GM06990 (cell line): ENCODE results near the gene FHIT.

Experiments used
- DNase-seq: peaks from one replicate; pipeline ENCODE4 v3.0.0-alpha.2; 2011; ENCODE audit not compliant: insufficient read length; ENCODE audit errors: extremely low read depth
- H3K27me3 ChIP-seq: replicated peaks from 2 replicates; pipeline ENCODE4 v1.6.0; 2011; ENCODE audit warnings: low read length; ENCODE audit not compliant: control insufficient read depth, insufficient read depth
- H3K36me3 ChIP-seq: 2 replicates; pipeline ENCODE4 v1.5.1; 2011; ENCODE audit warnings: low read length; ENCODE audit not compliant: control insufficient read depth, insufficient read depth
- H3K4me3 ChIP-seq: replicated peaks from 2 replicates; pipeline ENCODE4 v1.5.1; 2011; ENCODE audit warnings: low read depth, mild to moderate bottlenecking, control low read depth, low read length
- CTCF ChIP-seq: IDR thresholded peaks from 2 replicates; pipeline ENCODE4 v1.5.1; 2011; ENCODE audit warnings: low read length, control low read depth, mild to moderate bottlenecking, inconsistent platforms; ENCODE audit not compliant: insufficient read depth, poor library complexity, severe bottlenecking

Gene FHIT

GRCh38 chr3:60120245-60120644, 1131.0 kb downstream of the FHIT start:
- no peak overlapping the region for H3K4me3 ChIP-seq
- H3K36me3 ChIP-seq, result no peaks in the 10 kb centered on the region
- TF ChIP-seq CTCF, result no peak
- no peak for DNase-seq
- no peaks in the 10 kb centered on the region for H3K27me3 ChIP-seq

- H3K27me3 ChIP-seq, result no peaks in the 10 kb centered on the region
- no peak for TF ChIP-seq CTCF
- no peaks in the 10 kb centered on the region for H3K36me3 ChIP-seq
- H3K4me3 ChIP-seq, result no peak overlapping the region
- no peak for DNase-seq
Observed at GRCh38 chr3:60114191-60114590, 1137.1 kb downstream of the FHIT start.

GRCh38 chr3:60107275-60107674, 1144.0 kb downstream of the FHIT start:
- no peak for TF ChIP-seq CTCF

GRCh38 chr3:60102154-60102553, 1149.1 kb downstream of the FHIT start:
- no peaks in the 10 kb centered on the region for H3K36me3 ChIP-seq
- DNase-seq, result no peak
- H3K27me3 ChIP-seq, result no peaks in the 10 kb centered on the region
- H3K4me3 ChIP-seq, result no peak overlapping the region
- TF ChIP-seq CTCF, result no peak

More at GRCh38 chr3:60107275-60107674, 1144.0 kb downstream of the FHIT start:
- H3K36me3 ChIP-seq, result no peaks in the 10 kb centered on the region
- no peak for DNase-seq
- H3K27me3 ChIP-seq, result no peaks in the 10 kb centered on the region
- H3K4me3 ChIP-seq, result no peak overlapping the region

DNA sequence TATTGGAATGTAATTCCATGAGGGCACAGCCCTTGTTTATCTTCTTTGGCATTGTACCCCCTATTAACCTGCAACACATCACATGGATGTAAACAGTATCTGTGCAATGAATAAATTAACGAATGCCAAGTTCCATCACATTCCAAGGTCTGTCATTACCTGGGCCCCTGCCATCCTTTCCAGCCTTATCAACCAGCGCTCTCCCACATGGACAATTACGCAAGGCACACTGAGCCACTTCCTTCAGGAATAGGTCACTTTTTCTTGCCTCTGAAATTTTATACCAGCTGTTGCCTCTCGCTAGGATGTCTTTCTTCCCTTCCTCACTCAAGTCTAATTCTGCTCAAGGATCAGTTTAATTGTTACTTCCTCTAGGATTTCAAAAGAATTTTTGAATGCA, 1149.6 kb downstream of the FHIT start:
- no peak overlapping the region for H3K4me3 ChIP-seq
- H3K36me3 ChIP-seq, result no peaks in the 10 kb centered on the region
- DNase-seq, result no peak
- H3K27me3 ChIP-seq, result no peaks in the 10 kb centered on the region
- no peak for TF ChIP-seq CTCF

DNA sequence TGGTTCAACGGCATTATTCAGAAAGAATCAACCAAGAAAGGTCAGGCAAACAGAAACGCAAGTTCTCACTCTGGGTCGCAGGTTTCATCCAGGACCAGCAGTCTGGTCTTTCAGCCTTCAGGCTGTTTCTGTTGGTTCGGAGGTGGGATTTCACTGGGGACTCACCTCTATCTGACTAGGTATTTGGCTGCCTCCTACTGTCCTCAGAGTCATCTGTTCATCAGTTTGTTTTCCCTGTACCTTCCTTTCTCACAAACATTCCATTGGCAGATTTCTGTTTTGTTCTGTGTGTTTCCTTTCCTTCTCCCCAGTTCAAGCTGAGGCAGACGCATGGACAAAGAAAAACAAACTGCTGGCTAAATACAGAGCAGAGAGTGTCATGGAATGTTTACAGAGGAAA, 1154.8 kb downstream of the FHIT start:
- no peak for TF ChIP-seq CTCF
- H3K4me3 ChIP-seq, result no peak overlapping the region
- no peaks in the 10 kb centered on the region; the same call in 1 of the 2 replicates for H3K27me3 ChIP-seq
- H3K36me3 ChIP-seq, result no peaks in the 10 kb centered on the region
- no peak for DNase-seq
